IMR-90 (cell line): Measurements from ENCODE around the gene CLDN6. TPM values are rescaled to one million over a fixed set of nuclear protein-coding genes. Genes with fewer than 3 reads are reported as not detected.

Experiments used
- ATAC-seq: fragments of 200-7000 bp; cut with Tn5 transposase; 2 replicates; pipeline ENCODE4 v1.9.1; 2020; ENCODE audit warnings: low read depth, mild to moderate bottlenecking, moderate library complexity
- BruUV-seq: library from RNA; stranded (reverse); fragments of 400-500 nt; replicated peaks from 2 replicates; lab custom pipeline; 2021; lab: Mats Ljungman, UMichigan
- CTCF ChIA-PET: fragments of 300-600 bp; formaldehyde crosslinking; extraction: SDS; loops from one replicate; lab custom pipeline; 2021; ENCODE audit warnings: antibody characterized with exemption; lab: Yijun Ruan, JAX
- POLR2A ChIA-PET: fragments of 300-600 bp; sonication (Branson Sonifier 250); formaldehyde crosslinking; loops from one replicate; lab custom pipeline; 2022; ENCODE audit warnings: antibody characterized with exemption; ENCODE audit not compliant: unreplicated experiment; lab: Charles Lee
- DNase-seq: peaks from one replicate; pipeline ENCODE4 v3.0.0; 2013
- H2AFZ ChIP-seq: replicated peaks from 2 replicates; pipeline ENCODE3; 2013; ENCODE audit warnings: low read length, mild to moderate bottlenecking; ENCODE audit not compliant: poor library complexity
- H2AK5ac ChIP-seq: 2 replicates; pipeline ENCODE4 v1.6.1; 2013; ENCODE audit warnings: low read depth, low read length, inconsistent platforms
- H2AK9ac ChIP-seq: replicated peaks from 2 replicates; pipeline ENCODE3; 2013; ENCODE audit warnings: mild to moderate bottlenecking, low read depth, low read length, moderate library complexity; ENCODE audit not compliant: poor library complexity
- H2BK120ac ChIP-seq: 2 replicates; pipeline ENCODE4 v1.6.1; 2013; ENCODE audit warnings: low read depth, low read length, inconsistent platforms
- H2BK15ac ChIP-seq: 3 replicates; pipeline ENCODE4 v1.6.1; 2013; ENCODE audit warnings: low read depth, low read length, inconsistent platforms
- H2BK20ac ChIP-seq: 2 replicates; pipeline ENCODE4 v1.6.1; 2013; ENCODE audit warnings: low read depth, mild to moderate bottlenecking, inconsistent platforms, low read length, moderate library complexity
- H2BK5ac ChIP-seq: 2 replicates; pipeline ENCODE4 v1.6.1; 2013; ENCODE audit warnings: mild to moderate bottlenecking, low read depth, low read length, inconsistent platforms; ENCODE audit not compliant: poor library complexity, severe bottlenecking
- H3K14ac ChIP-seq: replicated peaks from 2 replicates; pipeline ENCODE4 v1.6.1; 2013; ENCODE audit warnings: low read depth, low read length, inconsistent platforms
- H3K18ac ChIP-seq: 2 replicates; pipeline ENCODE4 v1.6.1; 2013; ENCODE audit warnings: low read depth, low read length, control low read depth
- H3K23ac ChIP-seq: 2 replicates; pipeline ENCODE4 v1.6.1; 2013; ENCODE audit warnings: low read depth, low read length, inconsistent platforms
- H3K27ac ChIP-seq: 2 replicates; pipeline ENCODE4 v1.5.1; 2013; ENCODE audit warnings: mild to moderate bottlenecking, control low read depth, low read length; ENCODE audit not compliant: insufficient read depth
- H3K27me3 ChIP-seq: 2 replicates; pipeline ENCODE4 v1.6.1; 2013; ENCODE audit warnings: low read length; ENCODE audit not compliant: control insufficient read depth, insufficient read depth
- H3K36me3 ChIP-seq: 2 replicates; pipeline ENCODE4 v1.6.1; 2013; ENCODE audit warnings: low read length, mixed read lengths; ENCODE audit not compliant: control insufficient read depth, insufficient read depth
- H3K4ac ChIP-seq: 2 replicates; pipeline ENCODE4 v1.6.1; 2013; ENCODE audit warnings: low read depth, low read length, inconsistent platforms
- H3K4me1 ChIP-seq: 2 replicates; pipeline ENCODE4 v1.6.1; 2013; ENCODE audit warnings: low read length, mixed read lengths; ENCODE audit not compliant: control insufficient read depth, insufficient read depth
- H3K4me2 ChIP-seq: 2 replicates; pipeline ENCODE4 v1.6.1; 2013; ENCODE audit warnings: low read depth, mild to moderate bottlenecking, control low read depth, low read length, moderate library complexity
- H3K4me3 ChIP-seq: 2 replicates; pipeline ENCODE4 v1.5.1; 2013; ENCODE audit warnings: low read depth, mild to moderate bottlenecking, control low read depth, low read length, moderate library complexity; ENCODE audit not compliant: insufficient read depth
- H3K56ac ChIP-seq: 2 replicates; pipeline ENCODE4 v1.6.1; 2013; ENCODE audit warnings: low read length, inconsistent platforms; ENCODE audit not compliant: insufficient read depth; ENCODE audit errors: extremely low read depth
- H3K79me1 ChIP-seq, 2 experiments: 2 replicates each; pipeline ENCODE4 v1.6.1; 2013; ENCODE audit warnings: low read length in 2 of 2, inconsistent platforms in 1 of 2, low read depth in 1 of 2
- H3K9ac ChIP-seq: 2 replicates; pipeline ENCODE4 v1.6.1; 2013; ENCODE audit warnings: low read depth, low read length, control low read depth
- H3K9me1 ChIP-seq: 2 replicates; pipeline ENCODE4 v1.6.1; 2013; ENCODE audit warnings: low read length, inconsistent platforms; ENCODE audit not compliant: insufficient read depth
- H3K9me3 ChIP-seq: 2 replicates; pipeline ENCODE4 v1.6.1; 2013; ENCODE audit warnings: low read length; ENCODE audit not compliant: control insufficient read depth, insufficient read depth
- H4K20me1 ChIP-seq: 2 replicates; pipeline ENCODE4 v1.6.1; 2013; ENCODE audit warnings: low read length, inconsistent platforms; ENCODE audit not compliant: insufficient read depth
- H4K5ac ChIP-seq: 2 replicates; pipeline ENCODE4 v1.6.1; 2013; ENCODE audit warnings: mild to moderate bottlenecking, low read depth, low read length, control low read depth
- H4K8ac ChIP-seq, 2 experiments: 2 replicates each; pipeline ENCODE4 v1.6.1; 2013; ENCODE audit warnings: low read depth in 2 of 2, low read length in 2 of 2, control low read depth in 1 of 2, inconsistent platforms in 1 of 2
- H4K91ac ChIP-seq: 2 replicates; pipeline ENCODE4 v1.6.1; 2013; ENCODE audit warnings: low read depth, low read length, inconsistent platforms; ENCODE audit not compliant: insufficient read depth
- CEBPB ChIP-seq: IDR thresholded peaks from 2 replicates; pipeline ENCODE4 v1.6.1; 2012; ENCODE audit warnings: low read depth, low read length, improper control_type of control experiment
- MAFK ChIP-seq: IDR thresholded peaks from 2 replicates; pipeline ENCODE4 v1.6.1; 2012; ENCODE audit warnings: low read depth, low read length, improper control_type of control experiment
- NFE2L2 ChIP-seq: fragments of 150-350 bp; IDR thresholded peaks from 2 replicates; pipeline ENCODE4 v1.6.1; 2016; ENCODE audit warnings: low read depth, mild to moderate bottlenecking, low read length
- RAD21 ChIP-seq: IDR thresholded peaks from 2 replicates; pipeline ENCODE4 v1.6.1; 2012; ENCODE audit warnings: low read length, improper control_type of control experiment
- SMC3 ChIP-seq: fragments of 150-350 bp; IDR thresholded peaks from 2 replicates; pipeline ENCODE4 v1.6.1; 2016; ENCODE audit warnings: low read depth, mild to moderate bottlenecking, antibody characterized with exemption, low read length, moderate library complexity
- WGBS, 2 experiments: methylation state at CpG; one replicate each; pipeline versions ENCODE4 v1.1.5 to v1.1.7; 2013; ENCODE audit warnings: missing lambda C conversion rate in 2 of 2; ENCODE audit not compliant: insufficient read length in 1 of 2; ENCODE audit errors: extremely low coverage in 2 of 2; 5-methylcytosine and 5-hydroxymethylcytosine counted together
- dilution Hi-C: fragments of 300-500 bp; cut with HindIII; formaldehyde crosslinking; loops from one replicate; pipeline ENCODE4 v1.14.3; 2018; ENCODE audit warnings: low sequenced_read_pairs; ENCODE audit not compliant: unreplicated experiment
- in situ Hi-C: fragments of 300-500 bp; cut with MboI; formaldehyde crosslinking; loops from 3 replicates; pipeline ENCODE4 v1.14.3; 2019; ENCODE audit warnings: low sequenced_read_pairs, inconsistent platforms, mixed read lengths
- intact Hi-C: fragments of 100-400 bp; cut with micrococcal nuclease; formaldehyde crosslinking; loops from 2 replicates; pipeline ENCODE4 v1.10.0; 2022
- polyA plus RNA-seq, 3 experiments: library from polyadenylated mRNA; depleted of rRNA; stranded (reverse); fragments of >200 nt; gene quantifications; 2 replicates each; pipeline ENCODE4 v1.2.3, GENCODE V29; 2012; ENCODE audit warnings: low replicate concordance in 1 of 3
- total RNA-seq: library from RNA; depleted of rRNA; stranded (reverse); fragments of >200 nt; gene quantifications from 2 replicates; pipeline ENCODE4 v1.2.3, GENCODE V29; 2012

Gene CLDN6
- total and polyA plus RNA-seq, 2 of the 4 experiments (the other 2 are of a cell fraction), result 0.14 TPM; not detected in 1

GRCh38 chr16:3004781-3005284 is 13.2 kb downstream of the CLDN6 start:
- Histone ChIP-seq H3K56ac (no peak overlapping the region), H3K36me3 (no peaks in the 10 kb centered on the region), H2AK5ac (no peak overlapping the region), H2AFZ (no peak overlapping the region), H4K20me1 (no peaks in the 10 kb centered on the region), H3K4me3 (no peak overlapping the region), H3K9me1 (no peaks in the 10 kb centered on the region), H2BK15ac (no peak overlapping the region), H3K23ac (no peak overlapping the region), H3K27ac (no peak overlapping the region), H2AK9ac (no peak overlapping the region), H4K91ac (no peak overlapping the region), H3K18ac (no peak overlapping the region), H2BK20ac (no peak overlapping the region), H3K4ac (no peak overlapping the region), H3K27me3 (peaks cover 34% of the 10 kb centered on the region; the same call in 1 of the 2 replicates), H3K9ac (no peak overlapping the region), H3K4me1 (peaks cover 3% of the 10 kb centered on the region; the same call in 1 of the 2 replicates), H3K79me1 (no peaks in the 10 kb centered on the region), H2BK5ac (no peak overlapping the region), H3K4me2 (no peak overlapping the region), H2BK120ac (no peak overlapping the region), H4K8ac (no peak overlapping the region), H3K9me3 (no peaks in the 10 kb centered on the region), H4K5ac (no peak overlapping the region), H3K14ac (no peak overlapping the region)
- ATAC-seq (no peak), DNase-seq (no peak)
- dilution Hi-C loops, result no loop called here
- intact Hi-C loops, result no loop called here
- CTCF ChIA-PET, result no interaction called here
- TF ChIP-seq MAFK (no peak), NFE2L2 (no peak), SMC3 (no peak), RAD21 (no peak), CEBPB (no peak)
- POLR2A ChIA-PET, result no interaction called here
- no TSS peak for BruUV-seq
- WGBS, 2 experiments, result 11% methylated on average over 4 of the region's 25 CpGs; no CpG with 5 or more reads in 1 of the 2 experiments
- in situ Hi-C loops, result no loop called here
